ENCODE results near the gene MYO1H. TPM values are rescaled to one million over a fixed set of nuclear protein-coding genes. Genes with fewer than 3 reads are reported as not detected.

Gene MYO1H
- total RNA-seq, 3 donors from 2014 or later (not counting 1 experiment from before 2014, with no cell fraction given), result not detected

GRCh38 chr12:109463756-109464155 lies 116.1 kb downstream of the MYO1H start:
- peaks cover 74% of the 10 kb centered on the region for H3K4me1 ChIP-seq (ENCODE audit: control insufficient read depth, insufficient read depth, low read length)
- TF ChIP-seq CTCF (IDR thresholded peaks at IDR 0.05), result no peak
- H3K27ac ChIP-seq (ENCODE audit: low read length), result peak overlapping the region; percentile 35
- H3K4me3 ChIP-seq (ENCODE audit: low read length), result no peak overlapping the region
- peaks cover 37% of the 10 kb centered on the region for H3K36me3 ChIP-seq (ENCODE audit: control insufficient read depth, insufficient read depth, low read length)
- DNase-seq, result no peak
- Mint-ChIP-seq H3K27me3 (ENCODE audit: low read depth in 2 of 2) (no peaks in the 10 kb centered on the region), H3K36me3 (peaks cover 6% of the 10 kb centered on the region), H3K9me3 (no peaks in the 10 kb centered on the region), H3K27ac (peak overlapping the region; percentile 86 to 90), H3K4me3 (peak overlapping the region; percentile 40), H3K4me1 (peaks cover 94% of the 10 kb centered on the region in 2 donors)
- no peak for ATAC-seq
- no peaks in the 10 kb centered on the region for H3K27me3 ChIP-seq (ENCODE audit: control insufficient read depth, insufficient read depth, low read length)
- 69% methylated on average over 5 of the region's 5 CpGs for WGBS (ENCODE audit: insufficient coverage)
- intact Hi-C loops (cut with micrococcal nuclease), result no loop called here
- no peaks in the 10 kb centered on the region for H3K9me3 ChIP-seq (ENCODE audit: control insufficient read depth, insufficient read depth, low read length)

GRCh38 chr12:109464642-109465351 lies 117.1 kb downstream of the MYO1H start:
- Histone ChIP-seq H3K9me3 (ENCODE audit: control insufficient read depth, insufficient read depth, low read length) (no peaks in the 10 kb centered on the region), H3K27me3 (ENCODE audit: control insufficient read depth, insufficient read depth, low read length) (no peaks in the 10 kb centered on the region), H3K36me3 (ENCODE audit: control insufficient read depth, insufficient read depth, low read length) (peaks cover 39% of the 10 kb centered on the region), H3K27ac (ENCODE audit: low read length) (no peak overlapping the region), H3K4me3 (ENCODE audit: low read length) (no peak overlapping the region), H3K4me1 (ENCODE audit: control insufficient read depth, insufficient read depth, low read length) (peaks cover 74% of the 10 kb centered on the region)
- peaks cover 94% of the 10 kb centered on the region in 2 donors for H3K4me1 Mint-ChIP-seq
- no peak for TF ChIP-seq CTCF (IDR thresholded peaks at IDR 0.05)
- WGBS (ENCODE audit: insufficient coverage), result 98% methylated on average over 14 of the region's 14 CpGs
- DNase-seq (no peak), ATAC-seq (no peak)
- H3K36me3 Mint-ChIP-seq, result no peaks in the 10 kb centered on the region
- no peaks in the 10 kb centered on the region for H3K27me3 Mint-ChIP-seq (ENCODE audit: low read depth in 2 of 2)
- intact Hi-C loops (cut with micrococcal nuclease), result no loop called here
- H3K4me3 Mint-ChIP-seq, result no peak overlapping the region
- no peaks in the 10 kb centered on the region for H3K9me3 Mint-ChIP-seq
- peak overlapping the region; percentile 86 to 90 for H3K27ac Mint-ChIP-seq

- DNase-seq (no peak), ATAC-seq (no peak)
- no peaks in the 10 kb centered on the region for H3K9me3 Mint-ChIP-seq
- no peak overlapping the region for H3K4me3 Mint-ChIP-seq
- no peaks in the 10 kb centered on the region for H3K9me3 ChIP-seq (ENCODE audit: control insufficient read depth, insufficient read depth, low read length)
- intact Hi-C loops (cut with micrococcal nuclease), result no loop called here
- TF ChIP-seq CTCF (IDR thresholded peaks at IDR 0.05), result no peak
- peaks cover 62% of the 10 kb centered on the region for H3K4me1 ChIP-seq (ENCODE audit: control insufficient read depth, insufficient read depth, low read length)
- H3K27ac ChIP-seq (ENCODE audit: low read length), result no peak overlapping the region
- peak overlapping the region; percentile 29 to 86 for H3K27ac Mint-ChIP-seq
- H3K4me3 ChIP-seq (ENCODE audit: low read length), result no peak overlapping the region
- peaks cover 94% of the 10 kb centered on the region in 2 donors for H3K4me1 Mint-ChIP-seq
- 96% methylated on average over 2 of the region's 2 CpGs for WGBS (ENCODE audit: insufficient coverage)
- peaks cover 33% of the 10 kb centered on the region for H3K36me3 ChIP-seq (ENCODE audit: control insufficient read depth, insufficient read depth, low read length)
- no peaks in the 10 kb centered on the region for H3K27me3 Mint-ChIP-seq (ENCODE audit: low read depth in 2 of 2)
- no peaks in the 10 kb centered on the region for H3K36me3 Mint-ChIP-seq
- no peaks in the 10 kb centered on the region for H3K27me3 ChIP-seq (ENCODE audit: control insufficient read depth, insufficient read depth, low read length)
Measured at GRCh38 chr12:109466305-109466704, 118.6 kb downstream of the MYO1H start.

GRCh38 chr12:109466821-109467220 lies 119.1 kb downstream of the MYO1H start:
- Histone ChIP-seq H3K9me3 (ENCODE audit: control insufficient read depth, insufficient read depth, low read length) (no peaks in the 10 kb centered on the region), H3K27ac (ENCODE audit: low read length) (no peak overlapping the region)
- H3K36me3 Mint-ChIP-seq, result no peaks in the 10 kb centered on the region

More at GRCh38 chr12:109466821-109467220, 119.1 kb downstream of the MYO1H start:
- intact Hi-C loops (cut with micrococcal nuclease), result no loop called here
- peak overlapping the region; percentile 29 to 86 for H3K27ac Mint-ChIP-seq
- H3K27me3 ChIP-seq (ENCODE audit: control insufficient read depth, insufficient read depth, low read length), result no peaks in the 10 kb centered on the region
- H3K4me1 Mint-ChIP-seq, result peaks cover 89 to 94% of the 10 kb centered on the region in 2 donors
- ATAC-seq, result no peak
- peaks cover 33% of the 10 kb centered on the region for H3K36me3 ChIP-seq (ENCODE audit: control insufficient read depth, insufficient read depth, low read length)
- H3K27me3 Mint-ChIP-seq (ENCODE audit: low read depth in 2 of 2), result no peaks in the 10 kb centered on the region
- no peak for TF ChIP-seq CTCF (IDR thresholded peaks at IDR 0.05)
- no peaks in the 10 kb centered on the region for H3K9me3 Mint-ChIP-seq
- DNase-seq, result no peak
- H3K4me3 Mint-ChIP-seq, result no peak overlapping the region
- H3K4me1 ChIP-seq (ENCODE audit: control insufficient read depth, insufficient read depth, low read length), result peaks cover 57% of the 10 kb centered on the region
- H3K4me3 ChIP-seq (ENCODE audit: low read length), result no peak overlapping the region
- 77% methylated on average over 3 of the region's 3 CpGs for WGBS (ENCODE audit: insufficient coverage)

Data from natural killer cell (primary cell).